Pancreas (tissue), 10 donors: ENCODE results near the gene MYCN. TPM values are rescaled to one million over a fixed set of nuclear protein-coding genes. Genes with fewer than 3 reads are reported as not detected.

Experiments used
- ATAC-seq, 4 donors: fragments of 200-7000 bp; cut with Tn5 transposase; one replicate each; pipeline versions ENCODE4 v1.8.0 to v1.9.1; 2020; ENCODE audit warnings: mild to moderate bottlenecking in 4 of 4, moderate library complexity in 4 of 4
- DNase-seq, 6 donors: peaks; one replicate each; pipeline ENCODE4 v3.0.0-alpha.2; 2020
- FAIRE-seq: peaks from 2 replicates; lab custom pipeline; 2012; peaks lifted over from hg19 to GRCh38; lab: Jason Lieb, UNC
- H3K27ac ChIP-seq, 4 donors: fragments of 200-600 bp; sonication (generic); 1 replicate in 3 of 4; 2 replicates in 1 of 4; pipeline versions ENCODE4 v1.5.0 to v1.8.0; 2020
- H3K27me3 ChIP-seq, 4 donors: fragments of 200-600 bp; one replicate each; pipeline ENCODE4 v1.8.0; 2021
- H3K36me3 ChIP-seq, 3 donors: fragments of 200-600 bp; sonication (generic) in 1 of 3; one replicate each; pipeline versions ENCODE4 v1.5.0 to v1.8.0; 2020 to 2021
- H3K4me1 ChIP-seq, 3 donors: fragments of 200-600 bp; one replicate each; pipeline ENCODE4 v1.8.0; 2021
- H3K4me3 ChIP-seq, 4 donors: fragments of 200-600 bp; sonication (generic) in 2 of 4; one replicate each; pipeline versions ENCODE4 v1.5.0 to v1.8.0; 2020 to 2021
- H3K9me3 ChIP-seq, 4 donors: fragments of 200-600 bp; one replicate each; pipeline ENCODE4 v1.8.0; 2021
- WGBS, 2 donors: extraction: QIAGEN DNeasy Blood & Tissue Kit; methylation state at CpG; one replicate each; pipeline ENCODE4 v1.1.7; 2013; 5-methylcytosine and 5-hydroxymethylcytosine counted together
- intact Hi-C, 3 donors: fragments of 100-400 bp; cut with DNase I; formaldehyde crosslinking; loops; one replicate each; pipeline versions ENCODE4 v1.11.1 to v1.14.2; 2022
- polyA plus RNA-seq, 2 donors: library from polyadenylated mRNA; stranded (reverse); fragments of 200-250 nt; gene quantifications; one replicate each; pipeline ENCODE4 v1.2.3, GENCODE V29; 2013
- total RNA-seq, 6 donors: library from RNA; stranded (reverse); fragmentation: NEBNext Ultra II Directional in 4 of 6; extraction: Animal tissue kit (Norgen Biotek cat#: 25700) in 4 of 6; gene quantifications; one replicate each; pipeline versions ENCODE4 v1.2.1 to v1.2.4, GENCODE V29; 2021 to 2023
- TF ChIP-seq, protein P1 (sequence below), 4 donors: fragments of 200-600 bp; sonication (generic) in 3 of 4; IDR thresholded peaks; one replicate each; pipeline versions ENCODE4 v1.5.0 to v1.8.0; 2021; ENCODE audit warnings: antibody characterized with exemption in 4 of 4
- donor health status: healthy with polysubstance abuse.
- donor health status: DM: no; HTN: no; CAD: no; lungs with moderate emphysema.
- donor health status: DM: no; HTN: no; CAD: no.
- donor health status: control.
- donor health status: control.
- donor health status: Bipolar disorder and iron deficiency.
- donor health status: DM: yes; HTN: yes; CAD: no.
- donor health status: DM: no; HTN: no; CAD: no.
- donor health status: DM: no; HTN: no; CAD: no.
- donor health status: DM: yes; HTN: yes; CAD: no.

Gene MYCN
- total and polyA plus RNA-seq, 8 donors = 0.09 to 0.75 (median 0.17) TPM

DNA sequence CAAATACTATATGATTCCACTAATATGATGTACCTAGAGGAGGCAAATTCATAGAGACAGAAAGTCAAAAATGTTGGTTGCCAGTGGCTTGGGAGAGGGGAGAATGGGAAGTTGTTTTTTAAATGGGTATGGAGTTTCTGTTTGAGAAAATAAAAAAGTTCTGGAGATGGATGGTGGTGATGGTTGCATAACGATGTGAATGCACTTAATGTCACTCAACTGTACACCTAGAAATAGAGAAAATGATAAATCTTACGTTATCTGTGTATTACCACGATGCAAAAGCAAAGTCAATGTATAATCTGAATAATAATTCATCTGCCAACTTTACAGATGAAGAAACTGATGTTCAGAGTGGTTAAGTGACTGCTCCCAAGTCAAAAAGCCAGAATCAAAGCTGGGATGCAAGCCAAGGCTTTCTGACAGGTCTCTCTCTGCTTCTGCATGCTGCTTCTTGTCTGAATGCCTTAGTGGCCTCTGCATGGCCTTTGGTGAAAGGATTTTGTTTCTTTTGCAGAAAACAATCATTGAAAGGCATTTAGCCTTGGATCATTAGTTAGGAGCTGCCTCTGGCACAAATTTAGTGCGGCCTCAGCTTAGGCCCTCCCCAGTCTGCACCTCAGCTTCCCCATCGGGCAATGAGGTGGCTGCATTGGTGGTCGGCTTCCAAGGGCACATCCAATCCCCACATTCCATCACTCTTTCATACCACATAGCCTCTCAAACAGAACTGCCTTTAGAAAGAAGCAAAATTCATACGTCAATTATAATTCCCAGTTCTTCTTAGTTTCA, 46.5 kb upstream of the MYCN start:
- Histone ChIP-seq H3K36me3 (no peaks in the 10 kb centered on the region), H3K4me3 (no peak overlapping the region), H3K9me3 (no peaks in the 10 kb centered on the region), H3K27me3 (no peaks in the 10 kb centered on the region), H3K27ac (no peak overlapping the region), H3K4me1 (no peaks in the 10 kb centered on the region)
- ATAC-seq (no peak), DNase-seq (no peak), FAIRE-seq (no peak)
- intact Hi-C loops = no loop called here
- WGBS, 2 donors = 64 to 70% methylated on average over 7 of the region's 7 CpGs
- TF ChIP-seq, protein P1, sequence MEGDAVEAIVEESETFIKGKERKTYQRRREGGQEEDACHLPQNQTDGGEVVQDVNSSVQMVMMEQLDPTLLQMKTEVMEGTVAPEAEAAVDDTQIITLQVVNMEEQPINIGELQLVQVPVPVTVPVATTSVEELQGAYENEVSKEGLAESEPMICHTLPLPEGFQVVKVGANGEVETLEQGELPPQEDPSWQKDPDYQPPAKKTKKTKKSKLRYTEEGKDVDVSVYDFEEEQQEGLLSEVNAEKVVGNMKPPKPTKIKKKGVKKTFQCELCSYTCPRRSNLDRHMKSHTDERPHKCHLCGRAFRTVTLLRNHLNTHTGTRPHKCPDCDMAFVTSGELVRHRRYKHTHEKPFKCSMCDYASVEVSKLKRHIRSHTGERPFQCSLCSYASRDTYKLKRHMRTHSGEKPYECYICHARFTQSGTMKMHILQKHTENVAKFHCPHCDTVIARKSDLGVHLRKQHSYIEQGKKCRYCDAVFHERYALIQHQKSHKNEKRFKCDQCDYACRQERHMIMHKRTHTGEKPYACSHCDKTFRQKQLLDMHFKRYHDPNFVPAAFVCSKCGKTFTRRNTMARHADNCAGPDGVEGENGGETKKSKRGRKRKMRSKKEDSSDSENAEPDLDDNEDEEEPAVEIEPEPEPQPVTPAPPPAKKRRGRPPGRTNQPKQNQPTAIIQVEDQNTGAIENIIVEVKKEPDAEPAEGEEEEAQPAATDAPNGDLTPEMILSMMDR (IDR thresholded peaks at IDR 0.05) = no peak

DNA sequence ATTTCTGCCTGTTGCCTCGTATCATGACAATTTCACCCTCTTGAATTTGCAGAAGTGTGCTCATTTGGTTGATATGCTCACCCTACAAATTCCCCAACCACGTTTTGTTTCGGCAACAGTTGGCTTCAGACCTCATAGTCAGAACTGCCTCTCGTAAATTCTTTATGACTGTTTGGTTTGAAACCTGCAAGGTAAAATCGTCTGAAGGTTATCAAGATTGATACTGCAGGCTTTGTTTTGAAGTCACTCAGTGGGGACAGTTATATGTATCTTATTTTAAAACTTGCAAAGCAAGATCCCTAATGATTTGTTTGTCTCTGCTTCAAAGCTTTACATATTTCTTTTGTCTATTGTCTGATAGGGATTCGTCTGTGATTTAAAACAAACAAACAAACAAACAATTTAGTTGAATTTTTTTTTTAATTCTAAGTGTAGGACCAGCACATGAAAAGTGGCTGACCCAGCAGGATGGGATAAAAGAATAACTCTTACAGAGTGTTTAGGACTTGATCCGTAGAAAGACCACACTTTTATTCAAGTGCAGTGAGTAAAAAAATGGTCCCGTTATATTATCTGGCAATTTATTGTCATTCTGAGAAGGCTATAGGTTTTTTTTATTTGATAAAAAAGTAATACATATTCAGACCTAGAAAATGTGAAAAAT, 45.7 kb upstream of the MYCN start:
- FAIRE-seq (no peak), DNase-seq (no peak), ATAC-seq (no peak)
- Histone ChIP-seq H3K9me3 (no peaks in the 10 kb centered on the region), H3K27ac (no peak overlapping the region), H3K4me3 (no peak overlapping the region), H3K27me3 (no peaks in the 10 kb centered on the region), H3K4me1 (no peaks in the 10 kb centered on the region), H3K36me3 (no peaks in the 10 kb centered on the region)
- intact Hi-C loops = no loop called here
- 61 to 64% methylated on average over 8 of the region's 8 CpGs for WGBS, 2 donors
- TF ChIP-seq, protein P1 (IDR thresholded peaks at IDR 0.05) = no peak

DNA sequence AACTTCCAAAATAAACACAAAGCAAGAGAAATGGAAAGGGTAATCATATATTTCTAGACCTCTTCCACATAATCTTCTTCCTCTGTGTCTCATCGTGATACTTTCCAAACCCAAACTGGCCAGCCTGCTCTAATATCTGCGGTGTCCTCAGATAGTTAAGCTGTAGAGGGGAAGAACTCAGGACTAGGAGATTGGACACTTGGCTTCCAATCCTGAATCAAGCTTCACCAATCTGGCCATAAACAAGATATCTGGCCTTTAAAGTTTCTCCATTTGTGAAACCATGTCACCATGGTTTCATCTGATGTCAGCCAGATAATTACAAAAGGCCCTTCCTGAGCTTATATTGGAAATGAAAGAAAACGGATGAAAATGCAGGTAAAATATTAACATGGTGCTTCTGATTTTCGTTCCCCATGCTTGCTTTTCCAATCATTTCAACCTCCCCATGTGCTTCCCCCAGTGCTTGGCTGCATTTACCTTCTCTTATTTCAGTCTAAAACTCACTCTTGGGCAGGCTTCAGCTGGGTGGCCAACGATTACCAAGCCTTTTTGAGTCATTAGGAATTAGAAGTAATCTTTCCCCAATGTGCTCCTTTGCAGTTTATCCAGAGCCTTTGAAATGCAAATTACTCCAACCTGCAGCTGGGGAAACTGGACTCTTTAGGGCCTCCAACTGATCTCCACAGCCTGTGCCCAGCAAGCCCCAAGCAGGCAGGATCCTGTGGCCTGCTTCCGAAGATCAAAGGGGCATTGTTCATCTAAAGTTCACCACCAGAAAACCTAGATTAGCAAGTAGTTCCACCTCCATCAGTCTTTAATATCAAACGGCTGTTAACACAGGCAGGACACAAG, 44.5 kb upstream of the MYCN start:
- Histone ChIP-seq H3K27me3 (no peaks in the 10 kb centered on the region), H3K4me1 (no peaks in the 10 kb centered on the region), H3K4me3 (no peak overlapping the region), H3K27ac (no peak overlapping the region), H3K9me3 (no peaks in the 10 kb centered on the region), H3K36me3 (no peaks in the 10 kb centered on the region)
- WGBS, 2 donors = 49 to 52% methylated on average over 7 of the region's 7 CpGs
- no peak for ATAC-seq
- FAIRE-seq = no peak
- no peak for DNase-seq
- TF ChIP-seq, protein P1 (IDR thresholded peaks at IDR 0.05) = no peak
- intact Hi-C loops = no loop called here

DNA sequence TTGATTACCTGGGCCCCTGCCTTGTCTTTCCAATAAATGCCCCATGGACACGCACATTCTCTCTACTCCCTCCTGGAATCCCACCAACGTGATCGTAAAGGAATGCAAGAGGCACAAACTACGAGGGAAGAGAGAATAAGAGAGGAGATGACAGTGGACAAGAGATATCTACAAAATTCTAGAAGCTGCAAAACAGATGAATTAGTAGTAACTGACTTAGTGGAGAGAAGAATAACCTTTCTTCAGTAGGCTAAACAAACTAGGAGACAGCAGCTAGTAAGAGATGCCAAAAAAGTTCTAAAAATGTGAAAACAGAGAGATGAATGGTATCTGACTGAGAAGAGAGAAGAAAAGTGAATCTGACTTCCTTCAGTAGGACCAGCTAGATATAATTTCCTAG, 43.5 kb upstream of the MYCN start:
- no peaks in the 10 kb centered on the region for H3K9me3 ChIP-seq
- H3K36me3 ChIP-seq = no peaks in the 10 kb centered on the region
- no peak overlapping the region for H3K4me3 ChIP-seq
- H3K27me3 ChIP-seq = no peaks in the 10 kb centered on the region
- WGBS, 2 donors = 84 to 89% methylated on average over 4 of the region's 4 CpGs
- no peak overlapping the region for H3K27ac ChIP-seq
- intact Hi-C loops = no loop called here
- DNase-seq = no peak
- H3K4me1 ChIP-seq = no peaks in the 10 kb centered on the region
- no peak for ATAC-seq
- TF ChIP-seq, protein P1 (IDR thresholded peaks at IDR 0.05) = no peak
- no peak for FAIRE-seq
